KBM-7 (cell line): ENCODE data around the gene PKP3.
"Not testable (repeated sequence)": the region's sequence is repeated elsewhere in the genome, so short reads cannot be mapped to it uniquely, and the experiment has no call there.

Experiments
- DNase-seq: peaks from one replicate; pipeline ENCODE4 v3.0.0-alpha.2; 2015
- in situ Hi-C: fragments of 300-500 bp; cut with MboI; formaldehyde crosslinking; loops from 2 replicates; pipeline ENCODE4 v1.14.3; 2020; ENCODE audit warnings: low sequenced_read_pairs, low pct_unique_long_range_greater_than_20kb, mixed read lengths

Gene PKP3

DNA sequence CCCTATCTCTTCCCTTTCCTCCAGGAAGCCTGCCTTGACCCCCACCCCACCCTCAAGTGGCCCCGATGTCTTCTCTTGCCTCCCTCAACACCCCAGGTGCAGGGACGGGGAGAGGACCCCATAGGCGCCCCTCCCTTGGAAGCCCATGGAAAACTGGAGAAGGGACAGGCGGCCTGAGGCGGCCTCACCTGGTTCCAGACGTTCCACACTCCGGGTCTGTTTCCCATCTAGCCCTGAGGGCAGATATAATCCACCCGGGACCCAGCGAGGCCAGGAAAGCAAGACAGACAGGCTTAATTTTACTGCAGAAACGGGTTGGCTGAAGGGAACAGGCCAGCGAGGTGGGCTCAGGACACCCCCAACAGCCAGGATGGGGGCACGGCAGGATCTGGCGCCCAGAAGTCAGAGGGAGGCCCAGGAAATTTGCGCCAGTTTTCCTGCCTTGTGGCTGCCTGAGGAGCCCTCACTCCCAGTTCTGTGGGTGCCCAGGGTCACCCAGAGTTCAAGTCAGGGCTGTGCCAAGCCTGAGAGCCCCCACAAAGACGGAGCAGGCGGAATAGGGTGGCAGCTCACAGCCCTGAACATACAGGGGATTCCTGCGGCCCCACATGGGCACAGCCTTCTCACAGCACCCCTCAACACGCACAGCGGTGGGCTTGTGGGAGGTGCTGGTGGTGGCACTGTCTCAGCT, 23.8 kb downstream of the PKP3 start:
- in situ Hi-C loops: no loop called here
- no peak for DNase-seq

DNA sequence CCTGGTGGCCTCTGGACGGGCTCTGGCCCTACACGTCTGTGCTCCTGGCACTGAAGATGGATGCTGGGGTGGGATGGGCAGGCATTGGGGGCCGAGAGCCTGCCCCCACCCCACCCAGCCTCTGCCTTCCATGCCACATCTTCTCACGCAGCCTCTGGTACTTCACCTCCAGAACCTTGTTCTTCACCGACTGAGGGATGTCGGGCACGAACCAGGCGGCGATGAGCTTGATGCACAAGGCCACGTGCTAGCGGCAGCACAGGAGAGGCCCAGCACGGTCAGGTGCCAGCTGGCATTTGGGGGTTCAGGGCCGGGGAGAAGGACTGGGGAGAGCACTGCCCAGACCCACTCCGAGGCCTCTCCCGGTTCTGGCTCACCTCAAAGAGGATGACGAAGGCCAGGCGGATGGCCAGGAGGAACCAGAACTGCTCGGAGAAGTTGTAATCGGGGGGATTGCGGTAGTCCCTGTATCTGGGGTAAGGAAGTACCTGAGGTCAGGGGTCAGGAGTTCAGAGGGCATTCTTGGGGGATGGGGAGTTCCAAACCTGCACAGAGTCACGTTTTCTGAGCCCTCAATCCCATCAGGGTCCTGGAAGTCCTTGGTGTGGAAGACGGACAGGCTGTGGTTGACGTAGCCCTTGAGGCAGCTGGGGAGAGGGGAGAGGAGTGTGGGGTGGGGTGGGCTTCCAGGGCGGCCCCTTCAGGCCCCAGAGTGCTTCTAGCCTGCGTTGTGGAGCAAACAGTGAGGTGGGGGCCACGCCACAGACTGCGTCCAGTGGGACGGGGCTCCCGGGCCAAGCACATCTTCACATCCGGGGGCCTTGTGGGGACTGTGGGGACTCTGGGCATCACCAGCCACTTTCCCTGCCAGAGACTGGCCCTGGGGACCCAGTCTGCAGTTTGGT, 24.6 kb downstream of the PKP3 start:
- in situ Hi-C loops: no loop called here

DNA sequence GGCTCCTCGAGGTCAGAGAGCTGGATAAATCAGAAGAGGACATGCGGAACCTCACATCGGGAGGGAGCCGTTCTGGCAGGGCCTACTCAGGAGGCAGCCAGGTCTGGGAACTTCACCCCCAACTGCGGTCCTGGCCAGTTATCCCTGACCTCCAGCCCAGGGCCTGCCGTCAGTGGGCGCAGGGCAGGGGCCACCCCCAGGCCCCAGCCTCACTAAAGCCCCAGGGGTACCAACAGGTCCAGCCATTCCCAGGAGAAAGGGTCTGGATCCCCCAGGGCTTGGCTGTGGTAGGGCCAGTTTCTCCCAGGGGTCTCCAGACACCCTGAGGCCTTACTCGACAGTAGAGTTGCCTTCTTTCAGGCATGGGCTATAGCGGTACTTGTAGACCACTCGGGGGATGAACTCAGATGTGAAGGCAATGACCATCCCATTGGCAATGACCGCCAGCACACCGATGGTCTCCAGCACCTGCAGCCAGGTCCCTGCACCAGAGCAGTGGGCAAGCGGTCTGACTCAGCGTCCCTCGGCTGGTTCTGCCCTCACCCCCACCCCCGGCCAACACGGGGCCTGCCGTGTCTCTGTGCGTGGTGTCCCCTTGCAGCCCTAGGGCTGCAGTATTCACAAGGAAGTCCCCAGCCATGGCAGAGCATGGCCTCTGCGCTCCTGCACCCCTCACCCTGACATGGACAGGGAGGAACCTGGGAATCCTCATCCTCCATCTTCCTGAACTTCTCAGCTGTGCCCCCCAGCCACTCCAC, 25.4 kb downstream of the PKP3 start:
- in situ Hi-C loops: no loop called here
- no peak for DNase-seq

More for the DNA sequence above, 24.6 kb downstream of the PKP3 start:
- no peak for DNase-seq

DNA sequence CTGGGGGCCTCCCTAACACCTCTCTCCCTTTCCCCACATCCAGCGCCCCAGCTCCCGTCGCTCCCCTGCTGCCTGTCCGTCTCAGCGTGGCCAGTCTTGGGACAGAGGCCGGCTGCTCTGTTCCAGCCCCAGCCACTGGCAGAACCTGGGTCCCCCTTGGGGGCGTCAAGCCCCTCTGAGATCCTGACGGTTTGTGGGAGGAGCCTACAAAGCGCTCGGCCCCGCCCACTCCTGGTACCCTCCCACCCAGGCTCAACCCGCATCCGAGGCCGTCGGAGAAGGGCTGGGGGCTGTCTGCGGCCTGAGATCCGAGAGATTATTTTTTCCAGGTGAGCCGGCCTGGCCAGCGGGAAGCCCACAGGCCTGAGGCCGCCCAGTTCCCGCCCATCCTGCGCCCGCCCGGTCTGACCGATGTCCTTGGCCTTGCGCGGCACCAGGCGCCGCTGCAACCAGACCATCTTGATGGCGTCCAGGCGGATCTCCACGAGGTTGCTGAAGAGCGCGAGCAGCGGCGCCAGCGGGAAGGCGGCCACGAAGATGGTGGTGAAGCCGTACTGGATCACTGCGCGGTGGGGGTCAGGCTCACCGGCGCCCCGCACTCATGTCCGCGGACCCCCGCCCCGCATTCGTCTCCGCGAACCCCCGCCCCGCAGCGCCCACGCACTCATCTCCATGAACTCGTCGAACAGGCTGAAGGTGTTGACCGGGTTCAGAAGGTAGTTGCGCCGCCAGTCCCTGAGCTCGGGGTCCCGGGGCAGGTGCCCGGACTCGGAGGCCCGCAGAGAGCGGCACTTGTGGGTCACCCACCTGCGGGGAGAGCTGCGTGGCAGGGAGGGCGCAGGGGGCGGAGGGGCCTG, 26.3 kb downstream of the PKP3 start:
- in situ Hi-C loops: no loop called here
- DNase-seq: no peak

DNA sequence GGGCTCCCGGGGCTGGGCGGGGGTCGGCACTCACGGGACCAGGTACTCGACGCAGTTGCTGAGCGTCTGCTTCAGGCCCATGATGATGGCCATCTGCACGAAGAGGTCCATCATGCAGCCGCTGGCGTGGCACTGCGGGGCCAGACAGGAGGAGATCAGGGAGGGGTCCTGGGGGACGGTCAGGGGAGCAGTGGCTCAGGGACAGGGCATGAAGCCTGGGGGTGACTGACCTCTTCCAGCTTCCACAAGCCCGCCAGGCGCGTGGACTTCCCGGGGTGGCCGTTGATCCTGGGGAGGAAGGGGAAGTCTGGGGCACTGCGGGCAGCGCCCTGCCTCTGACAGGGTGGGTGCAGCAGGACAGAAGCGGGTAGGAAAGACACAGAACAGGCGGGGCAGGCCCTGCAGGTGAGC, 26.9 kb downstream of the PKP3 start:
- in situ Hi-C loops: no loop called here
- no peak for DNase-seq

DNA sequence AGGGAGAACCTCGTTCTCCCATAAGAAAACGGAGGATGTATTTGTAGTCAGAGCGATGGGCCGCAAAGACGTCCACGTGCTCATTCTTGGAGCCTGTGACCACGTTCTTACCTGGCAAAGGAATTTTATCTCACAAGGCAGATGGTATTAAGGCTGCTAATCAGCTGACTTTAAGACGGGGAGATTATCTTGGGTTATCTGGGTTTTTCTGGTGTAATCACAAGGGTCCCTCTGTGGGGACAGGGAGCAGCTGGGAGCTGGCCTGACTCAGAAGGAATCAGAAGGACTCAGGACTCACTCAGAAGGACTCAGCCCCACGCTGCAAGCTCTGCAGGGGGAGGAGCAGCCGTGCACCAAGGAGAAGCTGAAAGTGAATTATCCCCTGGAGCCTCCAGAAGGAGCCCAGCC, 28.2 kb downstream of the PKP3 start:
- in situ Hi-C loops: no loop called here
- no peak for DNase-seq

DNA sequence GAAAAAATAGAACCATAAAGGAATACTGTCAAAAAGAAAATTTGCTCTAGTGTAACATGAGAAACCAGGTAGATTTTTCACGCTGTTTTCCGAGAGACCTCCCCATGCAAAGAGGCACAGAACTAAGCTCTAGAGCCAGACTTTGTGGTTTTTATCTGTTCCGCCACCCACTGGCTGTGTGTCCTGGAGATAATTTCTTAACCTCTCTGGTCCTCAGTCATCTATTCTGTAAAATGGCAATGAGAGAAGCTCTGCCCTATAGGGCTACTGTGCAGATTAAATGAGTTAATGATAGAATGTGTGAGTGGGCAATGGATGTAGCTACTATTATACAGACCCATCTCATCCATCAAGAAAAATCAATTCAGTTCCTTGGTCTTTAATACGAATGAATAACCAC, 30.2 kb downstream of the PKP3 start:
- in situ Hi-C loops: no loop called here
- no peak for DNase-seq

DNA sequence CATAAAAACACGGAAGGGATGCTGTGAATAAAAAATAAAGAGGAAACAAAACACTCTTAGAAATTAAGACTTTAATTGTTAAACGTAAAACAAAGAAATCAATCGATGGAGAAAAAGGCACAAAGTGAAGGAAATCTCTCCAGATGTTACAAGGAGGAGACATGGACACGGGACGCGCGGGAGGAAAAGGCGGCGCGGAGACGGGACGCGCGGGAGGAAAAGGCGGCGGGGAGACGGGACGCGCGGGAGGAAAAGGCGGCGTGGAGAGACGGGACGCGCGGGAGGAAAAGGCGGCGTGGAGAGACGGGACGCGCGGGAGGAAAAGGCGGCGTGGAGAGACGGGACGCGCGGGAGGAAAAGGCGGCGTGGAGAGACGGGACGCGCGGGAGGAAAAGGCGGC, 30.8 kb downstream of the PKP3 start:
- in situ Hi-C loops, DNase-seq: not testable (repeated sequence)

DNA sequence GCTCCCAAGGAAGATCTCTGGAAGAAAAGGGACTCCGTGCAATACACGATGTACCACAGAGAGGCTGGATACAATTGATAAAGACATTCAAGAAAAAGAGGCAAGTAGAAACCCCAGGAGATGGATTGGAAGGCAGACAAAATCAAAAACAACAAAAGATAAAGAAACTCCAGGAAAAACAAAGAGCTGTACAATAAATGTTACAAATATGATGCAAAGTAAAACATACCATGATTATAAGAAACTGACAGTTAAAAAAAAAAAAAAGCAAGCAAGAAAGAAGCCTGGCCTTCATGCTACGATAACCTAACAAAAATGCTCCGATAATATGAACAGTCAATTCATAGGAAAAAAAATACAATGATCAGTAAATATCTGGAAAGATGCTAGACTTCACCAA, 31.3 kb downstream of the PKP3 start:
- in situ Hi-C loops: no loop called here
- DNase-seq: no peak

DNA sequence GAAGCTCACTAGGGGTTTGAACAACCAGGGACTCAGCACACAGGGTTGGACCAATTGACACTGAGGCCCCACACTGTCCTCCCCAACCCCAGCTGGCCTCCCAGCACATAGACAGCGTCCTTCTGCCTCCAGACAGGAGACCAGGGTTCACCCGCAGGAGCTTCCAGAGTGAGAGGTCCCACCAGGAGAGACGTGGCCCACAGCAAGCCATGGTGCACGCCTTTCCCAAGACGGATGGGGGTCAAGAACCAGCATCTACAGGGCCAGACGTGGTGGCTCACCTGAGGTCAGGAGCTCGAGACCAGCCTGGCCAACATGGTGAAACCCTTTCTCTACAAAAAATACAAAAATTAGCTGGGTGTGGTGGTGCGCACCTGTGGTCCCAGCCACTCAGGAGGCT, 32.8 kb downstream of the PKP3 start:
- DNase-seq: no peak
- in situ Hi-C loops: no loop called here

DNA sequence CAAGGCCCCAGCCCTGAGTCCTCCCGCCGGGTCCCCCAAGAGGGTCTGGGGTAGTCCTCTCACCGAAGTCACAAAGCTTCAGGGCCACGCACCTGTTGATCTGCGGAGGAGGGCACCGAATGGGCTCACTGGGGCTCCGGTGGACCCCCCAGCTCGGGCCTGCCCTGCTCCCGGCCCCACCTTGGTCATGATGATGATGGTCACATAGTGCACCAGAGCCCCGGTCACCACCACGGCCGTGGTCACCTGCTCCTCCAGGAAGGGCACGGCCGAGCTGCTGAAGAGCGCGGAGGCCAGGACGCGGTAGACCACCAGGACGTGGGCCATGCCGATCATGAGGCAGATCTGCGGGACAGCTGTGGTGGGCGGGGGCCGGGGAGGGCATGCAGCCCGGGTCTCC, 34.3 kb downstream of the PKP3 start:
- no peak for DNase-seq

DNA sequence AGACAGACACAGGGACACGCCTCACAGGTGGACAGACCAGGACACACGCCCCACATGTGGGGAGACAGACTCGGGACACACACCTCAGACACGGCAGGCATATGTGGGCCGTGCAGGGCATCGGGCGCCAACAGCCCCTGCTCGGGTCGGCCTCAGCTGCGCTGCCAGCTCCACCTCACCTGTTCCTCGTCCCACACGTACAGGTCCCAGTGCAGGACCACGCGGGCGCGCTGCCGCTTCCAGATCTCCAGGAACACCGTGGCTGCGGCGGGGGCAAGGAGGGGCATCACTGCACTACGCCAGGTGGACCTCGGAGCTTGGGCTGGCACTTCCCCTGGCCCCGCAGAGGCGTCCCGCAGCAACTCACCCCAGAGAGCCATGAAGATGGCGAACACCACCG, 35.4 kb downstream of the PKP3 start:
- in situ Hi-C loops: no loop called here

More for the DNA sequence above, 34.3 kb downstream of the PKP3 start:
- in situ Hi-C loops: no loop called here

DNA sequence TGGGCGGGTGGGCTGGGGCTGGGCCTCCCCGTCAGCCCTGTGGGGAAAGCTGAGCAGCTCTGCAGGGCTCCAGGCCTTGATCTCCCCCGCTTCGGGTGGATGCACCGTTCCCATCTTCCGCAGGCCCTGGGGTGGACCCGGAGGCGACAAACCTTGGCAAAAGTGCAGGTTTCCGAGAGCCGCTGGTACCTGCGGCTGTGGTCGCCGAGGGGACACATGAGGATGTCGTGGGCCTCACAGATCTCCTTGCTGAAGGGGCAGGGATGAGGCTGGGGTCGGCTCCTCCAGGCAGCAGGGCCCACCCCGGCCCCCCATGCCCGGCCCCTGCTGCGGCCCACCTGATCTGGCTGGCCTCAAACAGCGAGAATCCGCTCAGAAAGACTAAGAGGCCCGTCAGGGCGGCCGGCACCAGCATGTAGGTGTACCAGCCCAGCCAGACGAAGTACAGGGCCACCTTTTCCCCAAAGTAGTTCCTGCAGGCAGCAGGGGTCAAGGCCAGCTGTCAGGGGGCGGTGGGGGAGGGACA, 36.0 kb downstream of the PKP3 start:
- DNase-seq: no peak
- in situ Hi-C loops: no loop called here

More for the DNA sequence above, 35.4 kb downstream of the PKP3 start:
- no peak for DNase-seq

DNA sequence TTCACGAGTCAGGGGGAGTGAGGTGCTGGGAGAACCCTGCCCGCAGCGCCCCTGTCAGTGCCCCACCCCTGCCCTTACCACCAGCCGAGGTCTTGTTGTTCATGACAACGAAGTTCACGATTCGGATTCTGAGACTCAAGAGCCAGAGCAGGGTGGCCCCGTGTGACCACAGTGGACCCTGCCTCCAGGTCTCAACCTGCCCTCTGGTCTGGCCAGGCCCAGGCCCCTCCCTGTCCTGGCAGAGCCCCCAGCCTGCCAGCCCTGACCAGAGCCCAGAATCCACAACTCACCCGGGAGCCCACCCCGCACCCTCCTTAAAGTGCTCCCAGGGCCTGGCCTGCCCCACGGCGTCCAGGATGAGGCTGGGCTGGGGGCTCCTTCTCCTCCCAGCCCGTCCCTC, 37.9 kb downstream of the PKP3 start:
- in situ Hi-C loops: no loop called here

DNA sequence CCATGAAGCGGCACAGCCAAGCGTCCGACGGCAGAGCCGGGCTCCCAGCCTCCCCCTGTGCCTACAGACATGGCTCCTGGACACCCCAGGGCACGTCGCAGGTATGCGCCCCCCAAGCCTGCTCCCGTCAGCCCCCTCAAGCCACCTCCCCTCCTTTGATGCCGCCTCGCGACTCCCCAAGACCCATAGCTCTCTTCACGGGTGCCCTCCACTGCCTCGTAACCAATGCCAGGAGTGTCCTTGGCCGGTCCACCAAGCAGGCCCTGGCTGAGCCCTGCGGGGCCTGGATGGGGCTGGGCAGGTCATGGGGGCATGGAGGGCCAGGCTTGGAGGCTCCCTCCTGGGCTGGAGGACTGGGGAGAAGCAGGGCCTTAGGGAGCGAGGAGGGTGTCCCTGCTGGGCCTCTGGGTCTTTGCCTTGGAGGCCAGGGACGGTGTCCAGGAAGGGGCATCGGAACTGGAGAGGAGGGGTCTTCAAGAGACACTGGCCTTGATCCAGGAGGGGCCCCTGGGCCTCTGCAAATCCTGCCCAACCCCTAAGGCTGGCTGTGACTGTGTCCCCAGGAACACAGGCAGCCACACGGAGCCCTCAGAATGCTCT, 38.6 kb downstream of the PKP3 start:
- in situ Hi-C loops: no loop called here
- no peak for DNase-seq

More for the DNA sequence above, 37.9 kb downstream of the PKP3 start:
- DNase-seq: no peak

DNA sequence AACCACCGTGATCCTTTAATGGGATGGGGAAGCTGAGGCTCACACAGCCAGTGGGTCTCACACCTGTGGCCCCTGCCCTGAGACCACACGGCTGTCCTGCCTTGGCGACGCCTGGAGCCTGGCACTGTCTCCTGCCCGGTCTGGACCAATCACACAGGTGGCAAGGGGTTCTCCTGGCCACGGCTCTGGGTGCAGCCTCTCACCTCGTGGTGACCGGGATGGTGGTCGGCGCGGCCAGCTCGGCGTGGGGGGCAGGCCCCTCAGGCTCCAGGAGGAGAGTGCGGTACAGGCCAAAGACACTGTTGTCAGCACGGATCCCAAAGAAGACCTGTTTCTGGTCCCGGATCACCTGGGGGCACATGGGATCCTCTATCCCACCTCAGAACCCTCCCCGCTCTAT, 39.1 kb downstream of the PKP3 start:
- in situ Hi-C loops: no loop called here
- no peak for DNase-seq

DNA sequence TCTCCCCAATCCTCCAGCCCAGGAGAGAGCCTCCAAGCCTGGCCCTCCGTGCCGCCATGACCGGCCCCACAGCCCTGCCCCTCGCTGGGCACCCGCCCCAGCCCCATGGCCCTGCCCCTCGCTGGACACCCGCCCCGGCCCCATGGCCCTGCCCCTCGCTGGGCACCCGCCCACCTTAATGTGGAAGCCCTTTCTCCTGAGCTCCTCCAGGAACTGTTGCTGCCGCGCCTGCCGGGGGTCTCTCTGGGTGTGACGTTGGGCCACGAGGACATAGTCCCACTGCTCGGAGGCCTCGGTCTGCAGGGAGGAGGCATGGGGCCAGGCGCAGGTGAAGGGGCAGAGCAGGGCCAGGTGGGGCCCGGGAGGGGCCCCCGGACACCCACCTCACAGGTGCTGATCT, 39.6 kb downstream of the PKP3 start:
- no peak for DNase-seq
- in situ Hi-C loops: no loop called here

DNA sequence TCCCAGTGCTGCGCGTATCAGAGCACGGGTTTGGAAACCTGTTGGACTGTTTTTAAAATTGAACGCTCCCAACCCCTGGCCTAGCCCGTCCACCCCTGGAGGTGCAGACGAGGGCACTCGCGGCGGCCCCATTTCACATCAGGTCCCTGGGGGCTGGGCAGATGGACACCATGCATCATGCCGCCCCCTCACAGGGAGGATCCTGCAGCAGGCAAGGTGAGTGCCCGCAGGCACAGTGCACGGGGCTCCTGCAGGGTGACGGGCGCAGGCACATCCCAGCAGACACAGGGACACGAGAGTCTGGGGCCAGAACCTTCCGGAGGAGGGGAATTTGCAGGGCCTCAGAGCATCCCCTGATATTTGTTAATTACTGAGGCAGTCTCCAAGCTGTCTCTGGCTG, 40.5 kb downstream of the PKP3 start:
- DNase-seq: no peak
- in situ Hi-C loops: no loop called here
